Liver (tissue), 3 donors: Measurements from ENCODE around the gene DOCK9.

Experiments used
- EGR1 ChIP-seq, 2 donors: IDR thresholded peaks; 2 replicates each; pipeline ENCODE4 v1.6.1; 2016 to 2018; ENCODE audit warnings: antibody characterized with exemption in 2 of 2, low read depth in 2 of 2
- FOXA1 ChIP-seq: IDR thresholded peaks from 2 replicates; pipeline ENCODE4 v1.6.1; 2016; ENCODE audit warnings: antibody characterized with exemption
- FOXA2 ChIP-seq: IDR thresholded peaks from 2 replicates; pipeline ENCODE4 v1.6.1; 2016; ENCODE audit warnings: antibody characterized with exemption
- JUND ChIP-seq, 2 donors: IDR thresholded peaks; 2 replicates each; pipeline ENCODE4 v1.6.1; 2016; ENCODE audit warnings: antibody characterized with exemption in 2 of 2
- NR2F2 ChIP-seq: IDR thresholded peaks from 2 replicates; pipeline ENCODE4 v1.6.1; 2016; ENCODE audit warnings: antibody characterized with exemption
- RAD21 ChIP-seq, 2 donors: IDR thresholded peaks; 2 replicates each; pipeline ENCODE4 v1.6.1; 2016; ENCODE audit warnings: antibody characterized with exemption in 2 of 2, mild to moderate bottlenecking in 2 of 2
- RXRA ChIP-seq, 2 donors: IDR thresholded peaks; 2 replicates each; pipeline ENCODE4 v1.6.1; 2017 to 2018; ENCODE audit warnings: antibody characterized with exemption in 2 of 2, mild to moderate bottlenecking in 1 of 2
- TAF1 ChIP-seq: conservative IDR thresholded peaks from 2 replicates; pipeline ENCODE4 v1.6.1; 2016; ENCODE audit warnings: antibody characterized with exemption, mild to moderate bottlenecking
- YY1 ChIP-seq: IDR thresholded peaks from 2 replicates; pipeline ENCODE4 v1.6.1; 2016; ENCODE audit warnings: antibody characterized with exemption, mild to moderate bottlenecking
- TF ChIP-seq, protein P1 (sequence below): fragments of 150-350 bp; IDR thresholded peaks from 2 replicates; pipeline ENCODE4 v1.5.1; 2017; ENCODE audit warnings: improper control_type of control experiment, low read depth, low read length; ENCODE audit not compliant: missing input control
- TF ChIP-seq, protein P2 (sequence below): IDR thresholded peaks from 2 replicates; pipeline ENCODE4 v1.6.1; 2016; ENCODE audit warnings: antibody characterized with exemption
- TF ChIP-seq, protein P3 (sequence below): IDR thresholded peaks from 2 replicates; pipeline ENCODE4 v1.6.1; 2016; ENCODE audit warnings: antibody characterized with exemption
- TF ChIP-seq, protein P4 (sequence below): IDR thresholded peaks from 2 replicates; pipeline ENCODE4 v1.6.1; 2016; ENCODE audit warnings: antibody characterized with exemption, mild to moderate bottlenecking
- donor health status: healthy.
- donor health status: healthy.

GRCh38 chr13:98938801-98939200 lies 39.1 kb downstream of the DOCK9 start:
- TF ChIP-seq, protein P1, sequence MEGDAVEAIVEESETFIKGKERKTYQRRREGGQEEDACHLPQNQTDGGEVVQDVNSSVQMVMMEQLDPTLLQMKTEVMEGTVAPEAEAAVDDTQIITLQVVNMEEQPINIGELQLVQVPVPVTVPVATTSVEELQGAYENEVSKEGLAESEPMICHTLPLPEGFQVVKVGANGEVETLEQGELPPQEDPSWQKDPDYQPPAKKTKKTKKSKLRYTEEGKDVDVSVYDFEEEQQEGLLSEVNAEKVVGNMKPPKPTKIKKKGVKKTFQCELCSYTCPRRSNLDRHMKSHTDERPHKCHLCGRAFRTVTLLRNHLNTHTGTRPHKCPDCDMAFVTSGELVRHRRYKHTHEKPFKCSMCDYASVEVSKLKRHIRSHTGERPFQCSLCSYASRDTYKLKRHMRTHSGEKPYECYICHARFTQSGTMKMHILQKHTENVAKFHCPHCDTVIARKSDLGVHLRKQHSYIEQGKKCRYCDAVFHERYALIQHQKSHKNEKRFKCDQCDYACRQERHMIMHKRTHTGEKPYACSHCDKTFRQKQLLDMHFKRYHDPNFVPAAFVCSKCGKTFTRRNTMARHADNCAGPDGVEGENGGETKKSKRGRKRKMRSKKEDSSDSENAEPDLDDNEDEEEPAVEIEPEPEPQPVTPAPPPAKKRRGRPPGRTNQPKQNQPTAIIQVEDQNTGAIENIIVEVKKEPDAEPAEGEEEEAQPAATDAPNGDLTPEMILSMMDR: no peak
- TF ChIP-seq YY1 (no peak), NR2F2 (no peak), TAF1 (no peak), FOXA1 (no peak), FOXA2 (no peak), EGR1 (IDR thresholded peaks at IDR 0.05; ENCODE audit: low read depth in 2 of 2) (no peak), RXRA (IDR thresholded peaks at IDR 0.05) (no peak), JUND (IDR thresholded peaks at IDR 0.05) (no peak), RAD21 (IDR thresholded peaks at IDR 0.05) (no peak)
- TF ChIP-seq, protein P2, sequence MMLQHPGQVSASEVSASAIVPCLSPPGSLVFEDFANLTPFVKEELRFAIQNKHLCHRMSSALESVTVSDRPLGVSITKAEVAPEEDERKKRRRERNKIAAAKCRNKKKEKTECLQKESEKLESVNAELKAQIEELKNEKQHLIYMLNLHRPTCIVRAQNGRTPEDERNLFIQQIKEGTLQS: no peak
- TF ChIP-seq, protein P3, sequence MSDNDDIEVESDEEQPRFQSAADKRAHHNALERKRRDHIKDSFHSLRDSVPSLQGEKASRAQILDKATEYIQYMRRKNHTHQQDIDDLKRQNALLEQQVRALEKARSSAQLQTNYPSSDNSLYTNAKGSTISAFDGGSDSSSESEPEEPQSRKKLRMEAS: no peak
- TF ChIP-seq, protein P4, sequence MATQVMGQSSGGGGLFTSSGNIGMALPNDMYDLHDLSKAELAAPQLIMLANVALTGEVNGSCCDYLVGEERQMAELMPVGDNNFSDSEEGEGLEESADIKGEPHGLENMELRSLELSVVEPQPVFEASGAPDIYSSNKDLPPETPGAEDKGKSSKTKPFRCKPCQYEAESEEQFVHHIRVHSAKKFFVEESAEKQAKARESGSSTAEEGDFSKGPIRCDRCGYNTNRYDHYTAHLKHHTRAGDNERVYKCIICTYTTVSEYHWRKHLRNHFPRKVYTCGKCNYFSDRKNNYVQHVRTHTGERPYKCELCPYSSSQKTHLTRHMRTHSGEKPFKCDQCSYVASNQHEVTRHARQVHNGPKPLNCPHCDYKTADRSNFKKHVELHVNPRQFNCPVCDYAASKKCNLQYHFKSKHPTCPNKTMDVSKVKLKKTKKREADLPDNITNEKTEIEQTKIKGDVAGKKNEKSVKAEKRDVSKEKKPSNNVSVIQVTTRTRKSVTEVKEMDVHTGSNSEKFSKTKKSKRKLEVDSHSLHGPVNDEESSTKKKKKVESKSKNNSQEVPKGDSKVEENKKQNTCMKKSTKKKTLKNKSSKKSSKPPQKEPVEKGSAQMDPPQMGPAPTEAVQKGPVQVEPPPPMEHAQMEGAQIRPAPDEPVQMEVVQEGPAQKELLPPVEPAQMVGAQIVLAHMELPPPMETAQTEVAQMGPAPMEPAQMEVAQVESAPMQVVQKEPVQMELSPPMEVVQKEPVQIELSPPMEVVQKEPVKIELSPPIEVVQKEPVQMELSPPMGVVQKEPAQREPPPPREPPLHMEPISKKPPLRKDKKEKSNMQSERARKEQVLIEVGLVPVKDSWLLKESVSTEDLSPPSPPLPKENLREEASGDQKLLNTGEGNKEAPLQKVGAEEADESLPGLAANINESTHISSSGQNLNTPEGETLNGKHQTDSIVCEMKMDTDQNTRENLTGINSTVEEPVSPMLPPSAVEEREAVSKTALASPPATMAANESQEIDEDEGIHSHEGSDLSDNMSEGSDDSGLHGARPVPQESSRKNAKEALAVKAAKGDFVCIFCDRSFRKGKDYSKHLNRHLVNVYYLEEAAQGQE: no peak
